Left lung (tissue), 10 donors: Measurements from ENCODE around the gene ATRN. TPM values are rescaled to one million over a fixed set of nuclear protein-coding genes. Genes with fewer than 3 reads are reported as not detected.

Experiments used
- ATAC-seq: fragments of 200-7000 bp; cut with Tn5 transposase; one replicate; pipeline ENCODE4 v1.9.1; 2020; ENCODE audit warnings: moderate library complexity
- DNase-seq, 4 donors: peaks; one replicate each; pipeline ENCODE4 v3.0.0-alpha.2; 2013 to 2020
- H3K27ac ChIP-seq, 2 donors: fragments of 200-600 bp; sonication (generic) in 1 of 2; one replicate each; pipeline versions ENCODE4 v1.5.0 to v1.8.0; 2020 to 2021
- H3K27me3 ChIP-seq, 2 donors: fragments of 200-600 bp; sonication (generic) in 1 of 2; one replicate each; pipeline versions ENCODE4 v1.5.0 to v1.8.0; 2020 to 2021
- H3K36me3 ChIP-seq, 2 donors: fragments of 200-600 bp; sonication (generic) in 1 of 2; one replicate each; pipeline versions ENCODE4 v1.5.0 to v1.8.0; 2020 to 2021
- H3K4me1 ChIP-seq, 2 donors: fragments of 200-600 bp; one replicate each; pipeline ENCODE4 v1.8.0; 2021
- H3K4me3 ChIP-seq, 2 donors: fragments of 200-600 bp; sonication (generic) in 1 of 2; one replicate each; pipeline versions ENCODE4 v1.5.0 to v1.8.0; 2020 to 2021; ENCODE audit warnings: mild to moderate bottlenecking in 1 of 2
- H3K9me3 ChIP-seq, 2 donors: fragments of 200-600 bp; sonication (generic) in 1 of 2; one replicate each; pipeline versions ENCODE4 v1.5.0 to v1.8.0; 2020 to 2021
- intact Hi-C, 2 donors: fragments of 100-400 bp; cut with DNase I; formaldehyde crosslinking; loops; one replicate each; pipeline versions ENCODE4 v1.11.2 to v1.14.2; 2022
- polyA plus RNA-seq, 6 donors: library from polyadenylated mRNA; unstranded; fragments of 120-200 nt; gene quantifications; one replicate each; pipeline ENCODE4 v1.2.1, GENCODE V29; 2013; ENCODE audit not compliant: insufficient read length in 6 of 6
- total RNA-seq, 2 donors: library from RNA; stranded (reverse); fragmentation: NEBNext Ultra II Directional; extraction: Animal tissue kit (Norgen Biotek cat#: 25700); gene quantifications; one replicate each; pipeline ENCODE4 v1.2.1, GENCODE V29; 2021
- TF ChIP-seq, protein P1 (sequence below), 2 donors: fragments of 200-600 bp; sonication (generic) in 1 of 2; IDR thresholded peaks; one replicate each; pipeline versions ENCODE4 v1.5.0 to v1.8.0; 2021; ENCODE audit warnings: antibody characterized with exemption in 2 of 2
- donor health status: DM: no; HTN: yes; CAD: no.
- donor health status: DM: no; HTN: no; CAD: no.

Gene ATRN
- total and polyA plus RNA-seq, 8 donors = 28.8 to 39.5 (median 35.6) TPM

DNA sequence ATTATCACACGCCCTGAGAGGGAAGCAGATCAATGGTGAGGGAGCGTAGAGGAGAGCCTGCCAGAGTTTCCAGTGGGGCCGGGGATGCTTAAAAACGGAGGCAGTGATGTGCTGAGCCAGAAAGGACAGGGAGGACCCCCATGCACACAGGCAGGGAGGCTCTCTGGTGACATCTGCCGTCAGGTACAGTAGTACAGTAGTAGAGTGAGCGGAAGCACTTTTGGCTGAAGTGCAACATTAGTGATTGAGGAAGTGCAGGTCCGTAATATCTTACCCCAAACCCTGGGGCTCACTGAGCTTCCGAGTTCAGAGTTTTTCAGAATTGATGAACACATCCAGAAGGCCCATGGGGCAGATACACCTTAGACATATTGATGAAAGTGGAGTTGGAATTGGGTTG lies 150.3 kb downstream of the ATRN start:
- TF ChIP-seq, protein P1, sequence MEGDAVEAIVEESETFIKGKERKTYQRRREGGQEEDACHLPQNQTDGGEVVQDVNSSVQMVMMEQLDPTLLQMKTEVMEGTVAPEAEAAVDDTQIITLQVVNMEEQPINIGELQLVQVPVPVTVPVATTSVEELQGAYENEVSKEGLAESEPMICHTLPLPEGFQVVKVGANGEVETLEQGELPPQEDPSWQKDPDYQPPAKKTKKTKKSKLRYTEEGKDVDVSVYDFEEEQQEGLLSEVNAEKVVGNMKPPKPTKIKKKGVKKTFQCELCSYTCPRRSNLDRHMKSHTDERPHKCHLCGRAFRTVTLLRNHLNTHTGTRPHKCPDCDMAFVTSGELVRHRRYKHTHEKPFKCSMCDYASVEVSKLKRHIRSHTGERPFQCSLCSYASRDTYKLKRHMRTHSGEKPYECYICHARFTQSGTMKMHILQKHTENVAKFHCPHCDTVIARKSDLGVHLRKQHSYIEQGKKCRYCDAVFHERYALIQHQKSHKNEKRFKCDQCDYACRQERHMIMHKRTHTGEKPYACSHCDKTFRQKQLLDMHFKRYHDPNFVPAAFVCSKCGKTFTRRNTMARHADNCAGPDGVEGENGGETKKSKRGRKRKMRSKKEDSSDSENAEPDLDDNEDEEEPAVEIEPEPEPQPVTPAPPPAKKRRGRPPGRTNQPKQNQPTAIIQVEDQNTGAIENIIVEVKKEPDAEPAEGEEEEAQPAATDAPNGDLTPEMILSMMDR (IDR thresholded peaks at IDR 0.05) = no peak

GRCh38 chr20:3622406-3622805 lies 151.6 kb downstream of the ATRN start:
- H3K9me3 ChIP-seq = no peaks in the 10 kb centered on the region
- no peaks in the 10 kb centered on the region for H3K4me1 ChIP-seq
- ATAC-seq = no peak
- no peak overlapping the region for H3K27ac ChIP-seq
- no peaks in the 10 kb centered on the region for H3K27me3 ChIP-seq
- no peak for DNase-seq
- H3K4me3 ChIP-seq = no peak overlapping the region
- H3K36me3 ChIP-seq = peaks cover 0 to 9% of the 10 kb centered on the region in 2 donors
- intact Hi-C loops = no loop called here
- TF ChIP-seq, protein P1 (IDR thresholded peaks at IDR 0.05) = no peak

More for the DNA sequence above, 150.3 kb downstream of the ATRN start:
- Histone ChIP-seq H3K27ac (no peak overlapping the region), H3K4me3 (no peak overlapping the region), H3K4me1 (no peaks in the 10 kb centered on the region), H3K9me3 (no peaks in the 10 kb centered on the region), H3K27me3 (no peaks in the 10 kb centered on the region), H3K36me3 (peaks cover 0 to 9% of the 10 kb centered on the region in 2 donors)
- intact Hi-C loops = no loop called here
- DNase-seq = no peak
- no peak for ATAC-seq

GRCh38 chr20:3627476-3627875 lies 156.7 kb downstream of the ATRN start:
- no peaks in the 10 kb centered on the region for H3K27me3 ChIP-seq
- H3K4me3 ChIP-seq = no peak overlapping the region
- peaks cover 0 to 21% of the 10 kb centered on the region in 2 donors for H3K36me3 ChIP-seq
- H3K4me1 ChIP-seq = no peaks in the 10 kb centered on the region
- H3K27ac ChIP-seq = no peak overlapping the region
- DNase-seq = no peak
- ATAC-seq = no peak
- intact Hi-C loops = no loop called here
- no peaks in the 10 kb centered on the region for H3K9me3 ChIP-seq
- TF ChIP-seq, protein P1 (IDR thresholded peaks at IDR 0.05) = no peak

- DNase-seq = no peak
Observed at GRCh38 chr20:3628502-3629314, 157.9 kb downstream of the ATRN start.

DNA sequence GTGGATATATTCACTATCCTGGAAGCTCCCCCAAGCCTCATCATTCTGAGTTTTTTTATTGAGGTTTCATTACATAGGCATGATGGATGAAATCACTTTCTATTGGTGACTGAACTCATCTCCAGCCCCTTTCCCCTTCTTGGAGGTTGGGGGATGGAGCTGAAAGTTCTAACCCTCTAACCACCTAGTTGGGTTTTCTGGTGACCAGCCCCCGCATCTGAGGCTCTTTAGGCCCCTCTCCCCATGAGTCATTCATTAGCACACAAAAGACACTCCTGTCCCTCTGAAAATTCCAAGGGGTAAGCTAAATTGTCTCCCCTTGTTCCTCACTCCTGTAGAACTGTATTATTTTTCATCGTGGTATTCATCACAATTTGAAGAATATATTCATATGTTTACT lies 159.1 kb downstream of the ATRN start:
- no peak for DNase-seq
- no peaks in the 10 kb centered on the region for H3K27me3 ChIP-seq
- H3K9me3 ChIP-seq = no peaks in the 10 kb centered on the region
- TF ChIP-seq, protein P1 (IDR thresholded peaks at IDR 0.05) = no peak
- no peaks in the 10 kb centered on the region for H3K4me1 ChIP-seq
- H3K4me3 ChIP-seq = no peak overlapping the region
- intact Hi-C loops = no loop called here
- H3K27ac ChIP-seq = no peak overlapping the region
- peaks cover 0 to 29% of the 10 kb centered on the region in 2 donors for H3K36me3 ChIP-seq
- no peak for ATAC-seq

More at GRCh38 chr20:3628502-3629314, 157.9 kb downstream of the ATRN start:
- H3K36me3 ChIP-seq = peaks cover 0 to 21% of the 10 kb centered on the region in 2 donors
- H3K4me1 ChIP-seq = no peaks in the 10 kb centered on the region
- intact Hi-C loops = no loop called here
- ATAC-seq = no peak
- no peaks in the 10 kb centered on the region for H3K9me3 ChIP-seq
- no peak overlapping the region for H3K27ac ChIP-seq
- H3K27me3 ChIP-seq = no peaks in the 10 kb centered on the region
- H3K4me3 ChIP-seq = no peak overlapping the region
- TF ChIP-seq, protein P1 (IDR thresholded peaks at IDR 0.05) = no peak
